K562 (cell line): ENCODE measurements around the gene CD99L2. TPM values are rescaled to one million over a fixed set of nuclear protein-coding genes. Genes with fewer than 3 reads are reported as not detected.

Source experiments
- ATAC-seq: fragments of 200-7000 bp; cut with Tn5 transposase; 3 replicates; pipeline ENCODE4 v1.9.1; 2020; ENCODE audit warnings: moderate library complexity
- BruUV-seq: library from RNA; stranded (reverse); fragments of 400-500 nt; replicated peaks from 2 replicates; lab custom pipeline; 2021; lab: Mats Ljungman, UMichigan
- CTCF ChIA-PET: fragments of 300-600 bp; formaldehyde crosslinking; extraction: SDS; loops from one replicate; lab custom pipeline; 2021; ENCODE audit warnings: low intra/inter-chr PET ratio; lab: Yijun Ruan, JAX
- POLR2A ChIA-PET: fragments of 300-600, 350-650 bp; sonication (Branson Sonifier 250); formaldehyde crosslinking; extraction: SDS; loops from one replicate; lab custom pipeline; 2021; ENCODE audit warnings: antibody characterized with exemption, inconsistent platforms; lab: Yijun Ruan, JAX
- DNase-seq, 4 experiments: peaks; one replicate each; pipeline versions ENCODE4 v3.0.0 to v3.0.0-alpha.2; 2011 to 2018; ENCODE audit warnings: low spot score in 3 of 4, mixed read lengths in 3 of 4; ENCODE audit errors: extremely low read depth in 1 of 4
- FAIRE-seq: peaks from 2 replicates; lab custom pipeline; 2011; peaks lifted over from hg19 to GRCh38; lab: Jason Lieb, UNC
- H2AFZ ChIP-seq: 2 replicates; pipeline ENCODE4 v1.6.0; 2011; ENCODE audit warnings: low read depth, low read length, control low read depth, inconsistent platforms
- H3K27ac ChIP-seq: fragments of 200-600 bp; 3 replicates; pipeline ENCODE4 v1.8.0; 2011; ENCODE audit warnings: low read depth, mild to moderate bottlenecking, control low read depth, inconsistent platforms, low read length, moderate library complexity, mixed read lengths; ENCODE audit errors: extremely low read depth
- H3K27me3 ChIP-seq, 2 experiments: fragments of 300-600 bp in 1 of 2; 2 replicates in 1 of 2; 3 replicates in 1 of 2; pipeline versions ENCODE4 v1.6.0 to v1.8.0; 2011; ENCODE audit warnings: inconsistent platforms in 2 of 2, low read length in 2 of 2, mild to moderate bottlenecking in 1 of 2, mixed read lengths in 1 of 2, moderate library complexity in 1 of 2; ENCODE audit not compliant: control insufficient read depth in 2 of 2, insufficient read depth in 2 of 2
- H3K36me3 ChIP-seq: fragments of 300-600 bp; 3 replicates; pipeline ENCODE4 v1.8.0; 2011; ENCODE audit warnings: mild to moderate bottlenecking, low read length, inconsistent platforms; ENCODE audit not compliant: control insufficient read depth, insufficient read depth
- H3K4me1 ChIP-seq, 2 experiments: fragments of 200-600 bp in 1 of 2; replicated peaks in 1 of 2; 2 replicates in 1 of 2; 3 replicates in 1 of 2; pipeline versions ENCODE4 v1.5.1 to v1.8.0; 2011; ENCODE audit warnings: inconsistent platforms in 2 of 2, low read length in 2 of 2, mild to moderate bottlenecking in 1 of 2, mixed read lengths in 1 of 2, moderate library complexity in 1 of 2; ENCODE audit not compliant: control insufficient read depth in 2 of 2, insufficient read depth in 2 of 2
- H3K4me2 ChIP-seq: 2 replicates; pipeline ENCODE4 v1.6.1; 2011; ENCODE audit warnings: low read length, control low read depth, inconsistent platforms, mixed read lengths; ENCODE audit not compliant: insufficient read depth
- H3K4me3 ChIP-seq: fragments of 200-600 bp; sonication (generic), shearing (Covaris generic); 2 replicates; pipeline ENCODE4 v1.5.1; 2016; ENCODE audit warnings: control low read depth, inconsistent platforms
- H3K79me2 ChIP-seq: fragments of 200-600 bp; 3 replicates; pipeline ENCODE4 v1.8.0; 2011; ENCODE audit warnings: low read length, inconsistent platforms; ENCODE audit not compliant: control insufficient read depth, insufficient read depth
- H3K9ac ChIP-seq, 2 experiments: 2 replicates each; pipeline versions ENCODE4 v1.6.0 to v1.6.1; 2011; ENCODE audit warnings: low read depth in 2 of 2, low read length in 2 of 2, control low read depth in 1 of 2, inconsistent platforms in 1 of 2, mild to moderate bottlenecking in 1 of 2, mixed read lengths in 1 of 2; ENCODE audit not compliant: insufficient read depth in 1 of 2
- H3K9me1 ChIP-seq: one replicate; pipeline ENCODE4 v1.6.0; 2011; ENCODE audit warnings: inconsistent platforms, mild to moderate bottlenecking, low read length, moderate library complexity; ENCODE audit not compliant: control insufficient read depth, insufficient read depth
- H3K9me3 ChIP-seq: replicated peaks from 2 replicates; pipeline ENCODE4 v1.5.1; 2011; ENCODE audit warnings: low read depth, low read length, inconsistent platforms; ENCODE audit not compliant: control insufficient read depth, insufficient read depth
- H4K20me1 ChIP-seq: replicated peaks from 2 replicates; pipeline ENCODE4 v1.6.1; 2011; ENCODE audit warnings: low read length, inconsistent platforms, mixed read lengths; ENCODE audit not compliant: control insufficient read depth, insufficient read depth
- C11orf30 ChIP-seq: fragments of 450-650 bp; IDR thresholded peaks from 2 replicates; pipeline ENCODE4 v1.6.1; 2016; ENCODE audit warnings: low read depth, mild to moderate bottlenecking
- CHD2 ChIP-seq: IDR thresholded peaks from 2 replicates; pipeline ENCODE4 v1.6.1; 2011; ENCODE audit warnings: low read depth, low read length
- EP400 ChIP-seq: fragments of 450-650 bp; IDR thresholded peaks from 2 replicates; pipeline ENCODE4 v1.6.1; 2017; ENCODE audit warnings: antibody characterized with exemption, mild to moderate bottlenecking, moderate library complexity
- KDM4B ChIP-seq, 2 experiments: fragments of 450-650 bp in 1 of 2; sonication (generic) in 1 of 2; IDR thresholded peaks; 2 replicates each; pipeline ENCODE4 v1.6.1; 2016 to 2017; ENCODE audit warnings: borderline replicate concordance in 2 of 2, antibody characterized with exemption in 1 of 2, low read depth in 1 of 2, mild to moderate bottlenecking in 1 of 2
- MCM3 ChIP-seq: fragments of 450-650 bp; IDR thresholded peaks from 2 replicates; pipeline ENCODE4 v1.6.1; 2016
- PYGO2 ChIP-seq: fragments of 450-650 bp; IDR thresholded peaks from 2 replicates; pipeline ENCODE4 v1.6.1; 2016; ENCODE audit warnings: mild to moderate bottlenecking, missing genetic modification characterization, moderate library complexity, missing compliant biosample characterization
- SIN3B ChIP-seq: fragments of 450-650 bp; IDR thresholded peaks from 2 replicates; pipeline ENCODE4 v1.6.1; 2017; ENCODE audit warnings: low read depth, mild to moderate bottlenecking, moderate library complexity
- SMARCA5 ChIP-seq: fragments of 450-650 bp; IDR thresholded peaks from 2 replicates; pipeline ENCODE4 v1.6.1; 2016
- SRSF3 ChIP-seq: fragments of 200-400 bp; formaldehyde crosslinking; IDR thresholded peaks from 2 replicates; pipeline ENCODE4 v1.6.1; 2016; ENCODE audit warnings: mild to moderate bottlenecking, low read length, moderate library complexity; ENCODE audit not compliant: insufficient read depth
- THRAP3 ChIP-seq: fragments of 450-650 bp; IDR thresholded peaks from 2 replicates; pipeline ENCODE4 v1.6.1; 2016; ENCODE audit warnings: mild to moderate bottlenecking, inconsistent platforms, borderline replicate concordance
- ZFX ChIP-seq: sonication (generic); formaldehyde crosslinking; IDR thresholded peaks from 2 replicates; pipeline ENCODE4 v1.8.0; 2022; ENCODE audit warnings: mild to moderate bottlenecking, missing genetic modification reagents, moderate library complexity
- ZNF184 ChIP-seq: sonication (generic); formaldehyde crosslinking; IDR thresholded peaks from 2 replicates; pipeline ENCODE4 v1.5.0; 2020; ENCODE audit warnings: missing genetic modification reagents
- ZNF217 ChIP-seq: sonication (generic); formaldehyde crosslinking; IDR thresholded peaks from 2 replicates; pipeline ENCODE4 v1.8.0; 2022; ENCODE audit warnings: mild to moderate bottlenecking, missing genetic modification reagents
- ZNF57 ChIP-seq: fragments of 450-650 bp; formaldehyde crosslinking; IDR thresholded peaks from 2 replicates; pipeline ENCODE4 v1.4.0; 2020; ENCODE audit warnings: mild to moderate bottlenecking, moderate library complexity
- ZNF766 ChIP-seq: fragments of 200-800 bp; sonication (Bioruptor generic); conservative IDR thresholded peaks from 2 replicates; pipeline ENCODE4 v1.6.1; 2016; ENCODE audit warnings: missing genetic modification characterization, missing compliant biosample characterization
- WGBS: fragments of 100-300 bp; shearing (Covaris generic); methylation state at CpG from one replicate; pipeline ENCODE4 v1.1.6; 2016; ENCODE audit warnings: low coverage, mixed read lengths; ENCODE audit not compliant: insufficient coverage; ENCODE audit errors: missing lambda C conversion rate; 5-methylcytosine and 5-hydroxymethylcytosine counted together
- in situ Hi-C: fragments of 300-500 bp; cut with MboI; formaldehyde crosslinking; loops from 4 replicates; pipeline ENCODE4 v1.15.0; 2018; ENCODE audit warnings: inconsistent platforms, mixed read lengths
- intact Hi-C: fragments of 100-400 bp; cut with micrococcal nuclease; formaldehyde crosslinking; loops from 2 replicates; pipeline ENCODE4 v1.14.2; 2022
- polyA plus RNA-seq, 8 experiments: library from polyadenylated mRNA; depleted of rRNA in 4 of 8; stranded (reverse) in 5 of 8; unstranded in 3 of 8; fragments of >200 nt; fragmentation: Nextera tagmentation in 2 of 8; fragmentation: Illumina TruSeq in 1 of 8; extraction: Ambion mirVana in 2 of 8; extraction: Trizol in 1 of 8; gene quantifications; 2 replicates each; pipeline versions ENCODE4 v1.2.1 to v1.2.3, GENCODE V29; 2011 to 2014; ENCODE audit warnings: inconsistent platforms in 1 of 8, missing spikeins in 1 of 8
- total RNA-seq, 7 experiments: library from RNA; depleted of rRNA in 6 of 7; stranded (reverse); fragments of >200 nt in 6 of 7; fragmentation: Illumina TruSeq in 2 of 7; extraction: Trizol in 2 of 7; gene quantifications; 2 replicates each; pipeline versions ENCODE4 v1.2.1 to v1.2.3, GENCODE V29; 2011 to 2021; ENCODE audit warnings: low replicate concordance in 1 of 7
- TF ChIP-seq, protein P1 (sequence below): fragments of 250-450 bp; sonication (Bioruptor Pico); IDR thresholded peaks from 2 replicates; pipeline ENCODE4 v1.9.0; 2021; ENCODE audit warnings: mild to moderate bottlenecking, inconsistent platforms
- TF ChIP-seq, protein P2 (sequence below): IDR thresholded peaks from 2 replicates; pipeline ENCODE4 v1.6.1; 2012; ENCODE audit warnings: low read depth, low read length, improper control_type of control experiment, borderline replicate concordance

CD99L2 gene
- total and polyA plus RNA-seq, 9 of the 15 experiments (the other 6 are each of a cell fraction or from before 2014, with no cell fraction given) = 0.76 to 19.0 (median 11.9) TPM

DNA sequence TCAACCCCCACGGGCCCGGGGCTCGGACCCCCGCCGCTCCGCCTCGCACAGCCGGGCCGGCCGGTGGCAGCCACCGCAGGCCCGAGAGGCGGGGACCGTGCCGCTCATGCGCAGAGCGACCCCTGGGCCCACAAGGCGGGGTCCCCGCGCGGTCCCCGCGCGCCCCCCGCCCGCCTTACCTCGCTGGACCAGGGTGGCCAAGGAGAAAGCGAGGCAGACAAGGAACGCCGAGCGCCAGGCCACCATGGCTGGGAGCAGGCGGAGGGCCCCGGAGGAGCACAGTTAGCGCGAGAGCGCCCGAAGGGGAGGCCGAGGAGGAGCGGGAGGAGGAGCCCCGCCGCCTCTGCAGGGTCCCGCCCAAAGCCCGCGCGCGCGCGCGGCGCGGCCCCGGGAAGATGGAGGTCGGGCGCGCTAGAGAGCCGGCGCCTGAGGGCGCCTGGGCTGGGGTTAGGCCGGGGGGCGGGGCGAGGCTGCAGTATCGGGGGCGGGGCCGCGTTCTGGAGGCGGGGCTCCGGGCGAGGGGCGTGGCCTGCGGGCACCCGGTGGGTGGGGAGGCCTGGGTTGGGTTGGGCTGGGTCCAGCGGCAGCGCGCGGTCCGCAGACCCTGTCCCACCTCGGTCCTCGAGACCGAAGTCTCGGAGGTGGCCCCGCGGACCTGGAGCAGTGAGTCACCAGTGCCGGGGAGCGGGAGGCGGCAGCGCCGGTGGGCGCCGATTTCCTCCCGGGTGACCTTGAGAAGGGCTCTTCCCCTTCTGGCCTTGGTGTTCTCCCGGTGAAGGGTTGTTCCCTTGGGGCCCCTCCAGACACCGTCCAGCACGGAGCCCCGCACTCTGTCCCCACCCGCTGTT lies at the start of gene CD99L2 (continued):
- no peak for TF ChIP-seq SRSF3
- TF ChIP-seq EP400 = no peak; the same call in 1 of the 2 replicates
- no peak for TF ChIP-seq PYGO2 (tag)
- TF ChIP-seq SIN3B = peak; percentile 35; the same call in 1 of the 2 replicates
- TF ChIP-seq CHD2 = peak; percentile 87
- TF ChIP-seq MCM3 = no peak
- no peak for TF ChIP-seq C11orf30
- TF ChIP-seq, protein P1, sequence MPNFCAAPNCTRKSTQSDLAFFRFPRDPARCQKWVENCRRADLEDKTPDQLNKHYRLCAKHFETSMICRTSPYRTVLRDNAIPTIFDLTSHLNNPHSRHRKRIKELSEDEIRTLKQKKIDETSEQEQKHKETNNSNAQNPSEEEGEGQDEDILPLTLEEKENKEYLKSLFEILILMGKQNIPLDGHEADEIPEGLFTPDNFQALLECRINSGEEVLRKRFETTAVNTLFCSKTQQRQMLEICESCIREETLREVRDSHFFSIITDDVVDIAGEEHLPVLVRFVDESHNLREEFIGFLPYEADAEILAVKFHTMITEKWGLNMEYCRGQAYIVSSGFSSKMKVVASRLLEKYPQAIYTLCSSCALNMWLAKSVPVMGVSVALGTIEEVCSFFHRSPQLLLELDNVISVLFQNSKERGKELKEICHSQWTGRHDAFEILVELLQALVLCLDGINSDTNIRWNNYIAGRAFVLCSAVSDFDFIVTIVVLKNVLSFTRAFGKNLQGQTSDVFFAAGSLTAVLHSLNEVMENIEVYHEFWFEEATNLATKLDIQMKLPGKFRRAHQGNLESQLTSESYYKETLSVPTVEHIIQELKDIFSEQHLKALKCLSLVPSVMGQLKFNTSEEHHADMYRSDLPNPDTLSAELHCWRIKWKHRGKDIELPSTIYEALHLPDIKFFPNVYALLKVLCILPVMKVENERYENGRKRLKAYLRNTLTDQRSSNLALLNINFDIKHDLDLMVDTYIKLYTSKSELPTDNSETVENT = peak; percentile 24; the same call in 1 of the 2 replicates

DNA sequence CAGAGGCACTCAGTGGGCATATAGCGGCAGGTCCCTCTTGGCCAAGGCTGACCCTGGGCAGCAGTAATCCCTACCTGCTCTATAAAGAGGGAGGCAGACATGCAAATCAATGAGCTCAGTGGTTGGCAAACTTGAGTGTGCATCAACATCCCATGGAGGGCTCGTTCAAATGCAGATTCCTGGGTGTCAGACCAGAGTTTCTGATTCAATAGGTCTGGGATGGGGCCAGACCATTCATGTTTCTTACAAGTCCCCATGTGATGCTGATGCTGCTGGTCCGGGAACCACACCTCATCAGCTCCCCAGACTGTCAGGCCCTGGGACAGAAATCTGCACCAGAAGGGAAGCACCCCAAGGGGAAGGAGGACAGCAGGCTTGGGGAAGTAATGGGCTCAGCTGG lies 45.8 kb upstream of the CD99L2 start:
- Histone ChIP-seq H3K4me2 (no peak overlapping the region), H3K27me3 (peaks cover 2 to 4% of the 10 kb centered on the region in 2 experiments; a peak in 2 of 5 replicates), H3K9ac (no peak overlapping the region), H3K79me2 (no peaks in the 10 kb centered on the region), H3K9me3 (no peaks in the 10 kb centered on the region), H3K4me1 (peaks cover 22 to 26% of the 10 kb centered on the region in 2 experiments; a peak in 4 of 5 replicates), H3K4me3 (no peak overlapping the region), H3K36me3 (no peaks in the 10 kb centered on the region), H2AFZ (no peak overlapping the region), H3K9me1 (no peaks in the 10 kb centered on the region), H4K20me1 (no peaks in the 10 kb centered on the region), H3K27ac (no peak overlapping the region)
- intact Hi-C loops (no loop called here), in situ Hi-C loops (no loop called here)
- DNase-seq (no peak), ATAC-seq (no peak), FAIRE-seq (no peak)
- CTCF ChIA-PET = no interaction called here
- POLR2A ChIA-PET = interaction anchor here (1.1 kb wide), 1 partner anchor 17 kb away, joined by 4 read pairs; no protein-coding TSS in a partner anchor
- WGBS = 49% methylated on average over 3 of the region's 3 CpGs
- no TSS peak for BruUV-seq
- TF ChIP-seq ZFX (CRISPR knock-in tag) (no peak), KDM4B (IDR thresholded peaks at IDR 0.05; ENCODE audit: borderline replicate concordance in 2 of 2, low read depth in 1 of 2) (no peak), ZNF57 (CRISPR knock-in tag) (no peak), ZNF184 (CRISPR knock-in tag) (no peak), THRAP3 (no peak), SMARCA5 (no peak), ZNF766 (no peak), ZNF217 (CRISPR knock-in tag) (no peak)
- TF ChIP-seq, protein P2, sequence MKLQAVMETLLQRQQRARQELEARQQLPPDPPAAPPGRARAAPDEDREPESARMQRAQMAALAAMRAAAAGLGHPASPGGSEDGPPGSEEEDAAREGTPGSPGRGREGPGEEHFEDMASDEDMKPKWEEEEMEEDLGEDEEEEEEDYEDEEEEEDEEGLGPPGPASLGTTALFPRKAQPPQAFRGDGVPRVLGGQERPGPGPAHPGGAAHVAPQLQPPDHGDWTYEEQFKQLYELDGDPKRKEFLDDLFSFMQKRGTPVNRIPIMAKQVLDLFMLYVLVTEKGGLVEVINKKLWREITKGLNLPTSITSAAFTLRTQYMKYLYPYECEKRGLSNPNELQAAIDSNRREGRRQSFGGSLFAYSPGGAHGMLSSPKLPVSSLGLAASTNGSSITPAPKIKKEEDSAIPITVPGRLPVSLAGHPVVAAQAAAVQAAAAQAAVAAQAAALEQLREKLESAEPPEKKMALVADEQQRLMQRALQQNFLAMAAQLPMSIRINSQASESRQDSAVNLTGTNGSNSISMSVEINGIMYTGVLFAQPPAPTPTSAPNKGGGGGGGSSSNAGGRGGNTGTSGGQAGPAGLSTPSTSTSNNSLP = no peak
